Activated CD8-positive, alpha-beta memory T cell treated with anti-CD3 and anti-CD28 coated beads for 4 hours (primary cell): ENCODE data around the gene CD200R1.

Experiments used
- DNase-seq, 2 donors: peaks; one replicate each; pipeline ENCODE4 v3.0.0-alpha.2; 2020; ENCODE audit warnings: low read depth in 2 of 2

The CD200R1 gene

DNA sequence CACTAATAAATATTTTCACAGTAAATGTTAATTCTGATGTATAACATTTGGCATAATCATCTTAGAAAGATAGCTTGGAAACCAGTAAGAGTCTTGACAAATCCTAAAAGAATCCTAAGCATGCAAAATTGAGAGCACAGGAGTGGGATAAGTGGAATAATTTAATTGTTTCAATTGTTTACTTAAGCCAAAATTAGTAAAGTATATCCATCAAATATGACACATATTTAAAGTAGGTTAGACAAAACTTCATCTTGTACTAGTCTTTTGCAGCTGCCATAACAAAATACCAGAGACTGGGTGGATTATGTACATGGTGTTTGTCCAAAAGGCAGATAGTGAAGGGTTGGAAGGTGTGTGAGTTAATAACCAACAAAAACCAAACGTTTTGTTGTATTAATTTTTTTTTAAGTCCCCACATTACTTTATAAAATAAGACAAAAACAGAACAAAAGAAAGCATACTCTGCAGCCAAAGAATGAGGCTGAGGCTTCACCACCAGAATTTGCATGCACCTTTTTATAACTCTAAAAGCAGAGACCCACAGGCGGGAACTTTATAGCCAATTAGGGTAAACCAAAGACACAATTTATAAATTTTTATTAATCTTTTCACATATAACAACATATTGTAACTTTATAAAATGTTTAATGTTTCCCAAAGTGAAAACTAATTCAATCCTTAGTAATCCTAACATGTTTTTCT lies 86.4 kb downstream of the CD200R1 start:
- no peak for DNase-seq

DNA sequence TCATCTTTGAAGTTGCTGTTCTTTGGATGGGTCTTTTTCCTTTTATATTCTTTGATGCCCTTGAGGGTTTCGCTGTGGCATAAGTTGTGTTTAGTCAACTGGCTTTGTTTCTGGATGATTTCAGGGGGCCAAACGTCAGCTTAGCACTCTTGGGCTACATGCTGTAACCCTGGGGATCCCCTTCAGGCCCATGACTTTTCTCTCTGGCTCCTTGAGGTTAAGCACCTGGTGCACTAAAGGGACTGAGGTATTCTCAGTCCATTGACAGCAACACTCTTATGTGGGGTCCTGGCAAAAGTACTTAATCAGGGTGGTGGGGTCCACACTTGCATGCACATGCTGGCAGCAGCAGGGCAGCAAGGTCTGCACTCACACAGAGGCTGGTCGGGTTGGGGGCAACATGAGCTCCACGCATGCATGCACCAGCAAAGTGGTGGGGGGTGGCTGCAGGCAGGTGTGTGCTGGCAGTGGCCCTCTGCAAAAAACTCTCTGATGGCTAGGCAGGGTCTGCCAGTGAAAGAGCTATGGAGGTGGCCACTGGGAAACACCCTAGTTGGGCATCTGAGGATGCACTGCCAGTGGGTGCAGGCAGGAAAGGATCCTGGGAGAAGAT lies 90.1 kb downstream of the CD200R1 start:
- no peak for DNase-seq

- no peak for DNase-seq
These were observed 93.0 kb downstream of the CD200R1 start for GRCh38 chr3:112881891-112882290.

- no peak for DNase-seq
These were observed 99.3 kb downstream of the CD200R1 start for GRCh38 chr3:112875561-112875960.

- DNase-seq = no peak
These were observed 100.2 kb downstream of the CD200R1 start for GRCh38 chr3:112874725-112875124.

- no peak for DNase-seq
These were observed 101.3 kb downstream of the CD200R1 start for GRCh38 chr3:112873632-112874031.

DNA sequence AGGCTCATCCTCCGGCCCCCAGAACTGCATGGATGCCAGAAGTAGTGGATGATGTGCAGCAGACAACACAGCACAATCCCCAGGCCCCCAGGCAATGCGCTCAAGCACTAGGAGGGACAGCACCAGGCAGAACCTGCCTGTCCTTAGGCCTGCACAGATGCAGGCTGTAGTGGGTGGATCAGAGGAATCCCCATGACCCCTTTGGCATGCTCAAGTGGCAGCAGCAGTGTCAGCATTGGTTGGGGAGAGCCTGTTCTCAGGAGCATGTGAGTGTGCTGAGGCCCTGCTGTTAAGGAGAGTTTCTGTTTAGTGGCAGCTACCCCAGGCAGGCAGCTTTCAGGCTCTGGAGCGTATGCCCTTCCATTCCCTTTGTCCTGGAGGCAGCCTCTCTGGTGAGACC lies 103.2 kb downstream of the CD200R1 start:
- DNase-seq = no peak
